Astrocyte of the spinal cord (primary cell): ENCODE results near the gene SPIN1.
"Not testable (repeated sequence)": the region's sequence is repeated elsewhere in the genome, so short reads cannot be mapped to it uniquely, and the experiment has no call there.

Experiments used
- DNase-seq: peaks from one replicate; pipeline ENCODE4 v3.0.0; 2011; ENCODE audit warnings: low read depth, low spot score
- H3K4me3 ChIP-seq: 2 replicates; pipeline ENCODE4 v1.5.1; 2011; ENCODE audit warnings: low read depth, mild to moderate bottlenecking, low read length, moderate library complexity
- CTCF ChIP-seq: IDR thresholded peaks from 2 replicates; pipeline ENCODE4 v1.5.1; 2012; ENCODE audit warnings: low read depth, mild to moderate bottlenecking, low read length, inconsistent platforms
- in situ Hi-C: cut with HindIII; loops from 2 replicates; pipeline ENCODE4 v1.10.0; 2017; ENCODE audit warnings: low sequenced_read_pairs

Gene SPIN1

DNA sequence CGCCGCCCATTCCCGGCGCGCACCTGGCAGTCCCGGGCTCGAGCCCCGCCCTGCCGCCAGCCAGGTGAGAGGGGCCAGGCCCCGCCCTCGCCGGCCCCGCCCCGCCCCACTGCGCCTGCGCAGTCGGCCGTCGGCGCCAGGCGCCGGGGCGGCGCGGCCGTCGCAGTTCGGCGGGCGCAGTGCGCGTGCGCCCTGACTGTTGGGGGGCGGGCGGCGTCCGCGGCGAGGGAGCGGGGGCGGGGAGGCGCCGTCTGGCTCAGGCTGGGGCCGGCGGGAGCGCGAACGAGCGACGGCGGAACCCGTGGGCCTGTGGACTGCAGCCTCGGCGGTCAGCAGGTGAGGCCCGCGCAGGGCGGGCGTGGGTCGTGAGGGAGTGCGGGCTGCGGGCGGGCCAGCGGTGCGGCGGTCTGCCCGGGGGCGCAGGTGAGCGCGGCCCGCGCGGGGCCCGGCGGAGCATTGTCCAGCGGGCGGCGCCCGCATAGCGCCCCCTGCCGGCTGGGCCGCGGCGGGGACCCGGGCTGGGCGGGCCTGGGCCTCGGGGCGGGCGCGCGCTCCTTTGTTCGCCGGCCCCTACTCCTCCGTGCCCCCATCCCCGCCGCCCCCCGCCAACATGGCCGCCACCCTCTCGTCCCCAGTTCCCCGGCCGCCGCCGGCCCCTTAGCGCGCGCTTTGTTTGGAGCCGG is at the start of gene SPIN1:
SPIN1 (plus strand) TSS at position 242 of the 683 bp plus-strand sequence. CDS start 38,096 bp downstream, outside the sequence.
- peak; percentile 35 for TF ChIP-seq CTCF
- peak within 1 kb of the TSS; percentile 92 for H3K4me3 ChIP-seq
- in situ Hi-C loops: no loop called here
- peak; percentile 56 for DNase-seq

GRCh38 chr9:88339317-88339716 is 48.9 kb upstream of the SPIN1 start:
- no peak overlapping the region for H3K4me3 ChIP-seq
- in situ Hi-C loops: no loop called here
- DNase-seq: no peak
- no peak for TF ChIP-seq CTCF

GRCh38 chr9:88342246-88342645 is 46.0 kb upstream of the SPIN1 start:
- no peak overlapping the region for H3K4me3 ChIP-seq
- in situ Hi-C loops: no loop called here
- no peak for TF ChIP-seq CTCF
- DNase-seq: peak; percentile 14

DNA sequence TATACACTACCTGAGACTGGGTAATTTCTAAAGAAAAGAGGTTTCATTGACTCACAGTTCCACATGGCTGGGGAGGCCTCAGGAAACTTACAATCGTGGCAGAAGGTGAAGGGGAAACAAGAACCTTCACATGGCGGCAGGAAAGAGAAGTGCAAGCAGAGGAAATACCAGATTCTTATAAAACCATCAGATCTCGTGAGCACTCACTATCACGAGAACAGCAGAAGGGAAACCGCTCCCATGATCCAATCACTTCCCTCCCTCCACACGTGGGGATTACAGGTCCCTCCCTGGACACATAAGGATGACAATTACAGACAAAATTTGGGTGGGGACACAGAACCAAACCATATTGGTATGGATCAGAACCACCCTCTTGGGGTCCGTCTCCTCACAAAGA is 44.2 kb upstream of the SPIN1 start:
- DNase-seq: no peak
- H3K4me3 ChIP-seq: no peak overlapping the region
- in situ Hi-C loops: no loop called here
- TF ChIP-seq CTCF: no peak

- DNase-seq, H3K4me3 ChIP-seq, in situ Hi-C loops: not testable (repeated sequence)
These were observed 37.9 kb upstream of the SPIN1 start for GRCh38 chr9:88350354-88350753.

- in situ Hi-C loops: no loop called here
- H3K4me3 ChIP-seq: no peak overlapping the region
- no peak for DNase-seq
- no peak for TF ChIP-seq CTCF
These were observed 33.1 kb upstream of the SPIN1 start for GRCh38 chr9:88355166-88355565.

- H3K4me3 ChIP-seq, DNase-seq, in situ Hi-C loops: not testable (repeated sequence)
These were observed 31.0 kb upstream of the SPIN1 start for GRCh38 chr9:88357250-88357649.

DNA sequence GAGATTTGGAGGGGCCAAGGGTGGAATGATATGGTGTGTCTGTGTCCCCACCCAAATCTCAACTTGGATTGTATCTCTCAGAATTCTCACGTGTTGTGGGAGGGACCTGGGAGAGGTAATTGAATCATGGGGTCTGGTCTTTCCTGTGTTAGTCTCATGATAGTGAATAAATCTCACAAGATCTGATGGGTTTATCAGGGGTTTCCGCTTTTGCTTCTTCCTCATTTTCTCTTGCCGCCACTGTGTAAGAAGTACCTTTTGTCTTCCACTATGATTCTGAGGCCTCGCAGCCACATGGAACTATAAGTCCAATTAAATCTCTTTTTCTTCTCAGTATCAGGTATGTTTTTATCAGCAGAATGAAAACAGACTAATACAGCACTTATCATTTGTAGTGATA is 29.5 kb upstream of the SPIN1 start:
- in situ Hi-C loops: no loop called here

More for the DNA sequence above, 29.5 kb upstream of the SPIN1 start:
- no peak overlapping the region for H3K4me3 ChIP-seq
- no peak for TF ChIP-seq CTCF
- no peak for DNase-seq
